22Rv1 (cell line): ENCODE data around the gene POM121L2.

Experiments used
- H3K27ac ChIP-seq: fragments of 450-650 bp; 2 replicates; pipeline ENCODE4 v1.5.1; 2017
- CTCF ChIP-seq: fragments of 450-650 bp; IDR thresholded peaks from 2 replicates; pipeline ENCODE4 v1.5.1; 2017; ENCODE audit warnings: mild to moderate bottlenecking
- ZFX ChIP-seq: fragments of 450-650 bp; IDR thresholded peaks from 2 replicates; pipeline ENCODE4 v1.6.1; 2017; ENCODE audit warnings: antibody characterized with exemption, borderline replicate concordance

Gene POM121L2

GRCh38 chr6:27260369-27260768, 51.7 kb downstream of the POM121L2 start:
- TF ChIP-seq ZFX (no peak), CTCF (no peak)
- H3K27ac ChIP-seq: no peak overlapping the region
